H1 (cell line): ENCODE data around the gene TSC2. TPM values are rescaled to one million over a fixed set of nuclear protein-coding genes. Genes with fewer than 3 reads are reported as not detected.

ENCODE experiments used
- CTCF ChIA-PET: fragments of 300-600 bp; sonication (Branson Sonifier 250); formaldehyde crosslinking; loops from one replicate; lab custom pipeline; 2021; ENCODE audit not compliant: partially characterized antibody; lab: Charles Lee
- POLR2A ChIA-PET: fragments of 300-600 bp; sonication (Branson Sonifier 250); formaldehyde crosslinking; loops from one replicate; lab custom pipeline; 2021; ENCODE audit warnings: inconsistent platforms; ENCODE audit not compliant: partially characterized antibody; lab: Charles Lee
- DNase-seq, 2 experiments: peaks; one replicate each; pipeline versions ENCODE4 v3.0.0 to v3.0.0-alpha.2; 2010 to 2022; ENCODE audit warnings: low spot score in 2 of 2, low read depth in 1 of 2, mixed read lengths in 1 of 2
- FAIRE-seq: peaks from 2 replicates; lab custom pipeline; 2011; peaks lifted over from hg19 to GRCh38; lab: Jason Lieb, UNC
- H2AFZ ChIP-seq: 2 replicates; pipeline ENCODE4 v1.8.1; 2012; ENCODE audit warnings: low read length, inconsistent platforms
- H2AK5ac ChIP-seq: 2 replicates; pipeline ENCODE4 v1.6.1; 2013; ENCODE audit warnings: low read depth, low read length
- H2BK120ac ChIP-seq: replicated peaks from 2 replicates; pipeline ENCODE3; 2013; ENCODE audit warnings: low read depth, low read length, inconsistent platforms
- H2BK12ac ChIP-seq: 2 replicates; pipeline ENCODE4 v1.6.1; 2013; ENCODE audit warnings: low read depth, low read length
- H2BK15ac ChIP-seq: 2 replicates; pipeline ENCODE4 v1.6.1; 2013; ENCODE audit warnings: low read length
- H2BK20ac ChIP-seq: 2 replicates; pipeline ENCODE4 v1.6.1; 2013; ENCODE audit warnings: low read length
- H2BK5ac ChIP-seq: 2 replicates; pipeline ENCODE4 v1.6.1; 2013; ENCODE audit warnings: low read depth, low read length
- H3K14ac ChIP-seq: 2 replicates; pipeline ENCODE4 v1.6.1; 2013; ENCODE audit warnings: inconsistent platforms; ENCODE audit not compliant: insufficient read length
- H3K18ac ChIP-seq: 2 replicates; pipeline ENCODE4 v1.6.1; 2013; ENCODE audit warnings: low read length; ENCODE audit errors: extremely low read depth
- H3K23ac ChIP-seq: 2 replicates; pipeline ENCODE4 v1.6.1; 2013; ENCODE audit warnings: inconsistent platforms; ENCODE audit not compliant: insufficient read length
- H3K23me2 ChIP-seq: 2 replicates; pipeline ENCODE4 v1.6.1; 2013; ENCODE audit warnings: low read depth, low read length
- H3K27ac ChIP-seq: 2 replicates; pipeline ENCODE4 v1.6.1; 2011; ENCODE audit warnings: low read depth, low read length, inconsistent platforms
- H3K27me3 ChIP-seq, 4 experiments: replicated peaks in 1 of 4; 1 replicate in 1 of 4; 2 replicates in 3 of 4; pipeline versions ENCODE4 v1.6.1 to v1.8.1; 2011 to 2013; ENCODE audit warnings: low read length in 3 of 4, mild to moderate bottlenecking in 3 of 4, inconsistent platforms in 2 of 4, mixed read lengths in 2 of 4, moderate library complexity in 1 of 4; ENCODE audit not compliant: control insufficient read depth in 3 of 4, insufficient read depth in 3 of 4; ENCODE audit errors: extremely low read depth in 1 of 4
- H3K36me3 ChIP-seq, 4 experiments: 2 replicates each; pipeline versions ENCODE4 v1.6.1 to v1.8.1; 2011 to 2013; ENCODE audit warnings: mild to moderate bottlenecking in 4 of 4, low read length in 3 of 4, moderate library complexity in 2 of 4, control low read depth in 1 of 4, inconsistent platforms in 1 of 4; ENCODE audit not compliant: insufficient read depth in 4 of 4, control insufficient read depth in 2 of 4
- H3K4ac ChIP-seq: replicated peaks from 2 replicates; pipeline ENCODE3; 2013; ENCODE audit warnings: low read length, low read depth, mixed read lengths, inconsistent platforms; ENCODE audit not compliant: insufficient read length
- H3K4me1 ChIP-seq, 4 experiments: replicated peaks in 1 of 4; 1 replicate in 1 of 4; 2 replicates in 3 of 4; pipeline versions ENCODE4 v1.6.1 to v1.8.1; 2011 to 2013; ENCODE audit warnings: low read length in 3 of 4, inconsistent platforms in 2 of 4, mixed read lengths in 1 of 4; ENCODE audit not compliant: insufficient read depth in 4 of 4, control insufficient read depth in 3 of 4
- H3K4me2 ChIP-seq, 2 experiments: 2 replicates each; pipeline versions ENCODE4 v1.6.1 to v1.8.1; 2011 to 2013; ENCODE audit warnings: low read depth in 2 of 2, low read length in 2 of 2, control low read depth in 1 of 2, inconsistent platforms in 1 of 2, mild to moderate bottlenecking in 1 of 2; ENCODE audit not compliant: insufficient read depth in 1 of 2
- H3K4me3 ChIP-seq, 4 experiments: fragments of 200-600, 300-600 bp in 1 of 4; sonication (generic), shearing (Covaris generic), sonication (Bioruptor Twin) in 1 of 4; 2 replicates each; pipeline versions ENCODE4 v1.5.1 to v1.8.1; 2011 to 2016; ENCODE audit warnings: low read length in 4 of 4, low read depth in 3 of 4, control low read depth in 2 of 4, inconsistent platforms in 2 of 4, mild to moderate bottlenecking in 2 of 4, mixed read lengths in 1 of 4, moderate library complexity in 1 of 4; ENCODE audit not compliant: insufficient read depth in 2 of 4; ENCODE audit errors: extremely low read depth in 1 of 4
- H3K56ac ChIP-seq: replicated peaks from 2 replicates; pipeline ENCODE3; 2013; ENCODE audit warnings: low read depth, mild to moderate bottlenecking, mixed read lengths, low read length, inconsistent platforms; ENCODE audit not compliant: insufficient read length
- H3K79me1 ChIP-seq: 2 replicates; pipeline ENCODE4 v1.6.1; 2013; ENCODE audit warnings: low read depth, low read length, control low read depth
- H3K79me2 ChIP-seq, 2 experiments: 2 replicates each; pipeline versions ENCODE4 v1.6.1 to v1.8.1; 2012 to 2013; ENCODE audit warnings: low read length in 2 of 2, mild to moderate bottlenecking in 2 of 2, inconsistent platforms in 1 of 2; ENCODE audit not compliant: insufficient read depth in 2 of 2, control insufficient read depth in 1 of 2
- H3K9ac ChIP-seq, 4 experiments: replicated peaks in 1 of 4; 1 replicate in 1 of 4; 2 replicates in 3 of 4; pipeline versions ENCODE4 v1.6.1 to v1.8.1; 2011 to 2013; ENCODE audit warnings: low read depth in 3 of 4, low read length in 3 of 4, control low read depth in 2 of 4, mild to moderate bottlenecking in 2 of 4, moderate library complexity in 2 of 4, inconsistent platforms in 1 of 4; ENCODE audit errors: extremely low read depth in 1 of 4
- H3K9me3 ChIP-seq, 2 experiments: 2 replicates each; pipeline versions ENCODE4 v1.6.1 to v1.8.1; 2012 to 2013; ENCODE audit warnings: mild to moderate bottlenecking in 2 of 2, moderate library complexity in 2 of 2, control low read depth in 1 of 2, inconsistent platforms in 1 of 2, low read depth in 1 of 2, low read length in 1 of 2, mixed read lengths in 1 of 2; ENCODE audit not compliant: insufficient read depth in 2 of 2
- H4K20me1 ChIP-seq, 2 experiments: replicated peaks in 1 of 2; 2 replicates each; pipeline versions ENCODE3 to v1.8.1; 2011 to 2013; ENCODE audit warnings: inconsistent platforms in 2 of 2, low read length in 2 of 2, mild to moderate bottlenecking in 1 of 2; ENCODE audit not compliant: insufficient read depth in 2 of 2, control insufficient read depth in 1 of 2
- H4K5ac ChIP-seq: 2 replicates; pipeline ENCODE4 v1.6.1; 2013; ENCODE audit warnings: low read length, low read depth, mixed read lengths, inconsistent platforms; ENCODE audit not compliant: insufficient read length
- H4K8ac ChIP-seq: 2 replicates; pipeline ENCODE4 v1.8.0; 2013; ENCODE audit warnings: mild to moderate bottlenecking, moderate library complexity, low read length, inconsistent platforms; ENCODE audit not compliant: insufficient read depth; ENCODE audit errors: extremely low read depth
- H4K91ac ChIP-seq: replicated peaks from 2 replicates; pipeline ENCODE3; 2013; ENCODE audit warnings: low read length, mixed read lengths, inconsistent platforms; ENCODE audit not compliant: insufficient read length
- CBX8 ChIP-seq: fragments of 300-800, 300-1000 bp; sonication (generic); IDR thresholded peaks from 2 replicates; pipeline ENCODE4 v1.7.1; 2016; ENCODE audit warnings: low read depth, low read length, borderline replicate concordance
- FOSL1 ChIP-seq: IDR thresholded peaks from 2 replicates; pipeline ENCODE4 v1.6.1; 2011; ENCODE audit warnings: mild to moderate bottlenecking, low read depth, low read length, moderate library complexity; ENCODE audit not compliant: insufficient read depth
- MAFK ChIP-seq: IDR thresholded peaks from 2 replicates; pipeline ENCODE4 v1.6.1; 2012; ENCODE audit warnings: low read depth, mild to moderate bottlenecking, improper control_type of control experiment, low read length
- POLR2AphosphoS5 ChIP-seq: IDR thresholded peaks from 2 replicates; pipeline ENCODE4 v1.6.1; 2011; ENCODE audit warnings: low read depth, low read length
- SP1 ChIP-seq: IDR thresholded peaks from 2 replicates; pipeline ENCODE4 v1.6.1; 2011; ENCODE audit warnings: low read depth, low read length
- SP2 ChIP-seq: IDR thresholded peaks from 2 replicates; pipeline ENCODE4 v1.6.1; 2012; ENCODE audit warnings: mild to moderate bottlenecking, low read length, inconsistent platforms
- ZNF274 ChIP-seq: IDR thresholded peaks from 2 replicates; pipeline ENCODE4 v1.7.0; 2012; ENCODE audit warnings: low read length, borderline replicate concordance; ENCODE audit errors: extremely low read depth
- WGBS, 2 experiments: shearing (Covaris generic) in 1 of 2; methylation state at CpG; one replicate each; pipeline versions ENCODE4 v1.1.6 to v1.1.7; 2013 to 2015; ENCODE audit warnings: low lambda C conversion rate in 2 of 2, mixed read lengths in 2 of 2, inconsistent platforms in 1 of 2, low coverage in 1 of 2, missing lambda C conversion rate in 1 of 2; ENCODE audit not compliant: insufficient replicate concordance in 2 of 2, insufficient coverage in 1 of 2, insufficient read length in 1 of 2; ENCODE audit errors: extremely low coverage in 1 of 2, missing lambda C conversion rate in 1 of 2; 5-methylcytosine and 5-hydroxymethylcytosine counted together
- polyA plus RNA-seq, 7 experiments: library from polyadenylated mRNA; depleted of rRNA in 3 of 7; stranded (reverse) in 5 of 7; unstranded in 2 of 7; fragments of >200 nt in 5 of 7; fragments of 200-250 nt in 2 of 7; gene quantifications; 1 replicate in 5 of 7; 2 replicates in 1 of 7; 4 replicates in 1 of 7; pipeline versions ENCODE4 v1.2.1 to v1.2.3, GENCODE V29; 2011 to 2013; ENCODE audit warnings: missing spikeins in 2 of 7, mixed read lengths in 2 of 7
- total RNA-seq: library from RNA; stranded (reverse); fragmentation: NEBNext Ultra II Directional; extraction: Animal tissue kit (Norgen Biotek cat#: 25700); gene quantifications from 2 replicates; pipeline ENCODE4 v1.2.1, GENCODE V29; 2021
- TF ChIP-seq, protein P1 (sequence below): IDR thresholded peaks from 2 replicates; pipeline ENCODE4 v1.6.1; 2011; ENCODE audit warnings: low read length, improper control_type of control experiment

Gene TSC2
- total and polyA plus RNA-seq, 2 of the 8 experiments (the other 6 are each of a cell fraction or from before 2014, with no cell fraction given), result 65.9 to 96.6 TPM

DNA sequence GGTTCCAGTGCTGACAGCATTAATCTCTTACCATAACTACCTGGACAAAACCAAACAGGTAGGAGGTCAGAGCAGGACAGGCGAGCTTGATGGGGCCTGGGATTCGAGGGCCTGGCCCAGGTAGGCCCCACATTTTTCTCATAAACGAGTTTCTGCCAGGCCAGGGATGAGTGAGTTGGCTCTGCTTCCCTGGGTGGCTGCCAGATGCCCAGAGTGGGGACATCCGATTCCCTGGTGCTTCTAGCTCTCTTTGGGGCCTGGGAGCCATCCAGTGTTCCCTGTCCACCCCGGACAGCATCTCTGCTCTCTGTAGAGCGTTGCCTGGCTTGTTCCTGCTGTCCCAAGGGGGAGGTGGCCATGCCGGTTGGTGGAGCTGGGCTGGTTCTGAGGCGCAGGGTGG, 25.1 kb downstream of the TSC2 start:
- no peak overlapping the region for H3K18ac ChIP-seq
- no peak overlapping the region for H3K23ac ChIP-seq
- no peak overlapping the region for H3K4me2 ChIP-seq
- H4K20me1 ChIP-seq, result peaks cover 0 to 11% of the 10 kb centered on the region in 2 experiments
- no peak overlapping the region for H4K91ac ChIP-seq
- no peak overlapping the region for H2AK5ac ChIP-seq
- H3K27me3 ChIP-seq, result no peaks in the 10 kb centered on the region
- H3K9me3 ChIP-seq, result no peaks in the 10 kb centered on the region
- H3K14ac ChIP-seq, result no peak overlapping the region
- 90% methylated on average over 8 of the region's 8 CpGs; no CpG with 5 or more reads in 1 of the 2 experiments for WGBS, 2 experiments
- H3K9ac ChIP-seq, result no peak overlapping the region
- H3K56ac ChIP-seq, result no peak overlapping the region
- no peak overlapping the region for H3K4me3 ChIP-seq
- H2BK12ac ChIP-seq, result no peak overlapping the region
- H2BK120ac ChIP-seq, result no peak overlapping the region
- H2BK5ac ChIP-seq, result no peak overlapping the region
- H4K8ac ChIP-seq, result no peak overlapping the region
- H3K79me2 ChIP-seq, result no peaks in the 10 kb centered on the region
- no peak for DNase-seq
- H3K4ac ChIP-seq, result no peak overlapping the region
- H4K5ac ChIP-seq, result no peak overlapping the region
- no peak overlapping the region for H2BK20ac ChIP-seq
- no peaks in the 10 kb centered on the region for H3K4me1 ChIP-seq
- no peak overlapping the region for H3K27ac ChIP-seq
- H2AFZ ChIP-seq, result no peak overlapping the region
- no peaks in the 10 kb centered on the region for H3K23me2 ChIP-seq
- FAIRE-seq, result no peak
- POLR2A ChIA-PET, result interaction anchor here (0.9 to 2.9 kb wide), 7 partner anchors 10 to 80 kb away, joined by 3 to 12 read pairs (median 5); no protein-coding TSS in a partner anchor
- H3K36me3 ChIP-seq, result peaks cover 2 to 8% (median 4%) of the 10 kb centered on the region in 4 experiments; a peak in 3 of 8 replicates
- CTCF ChIA-PET, result interaction anchor here (0.8 to 3.5 kb wide), 12 partner anchors 10 to 67 kb away, joined by 3 to 14 read pairs (median 5); no protein-coding TSS in a partner anchor
- no peak overlapping the region for H2BK15ac ChIP-seq
- no peaks in the 10 kb centered on the region for H3K79me1 ChIP-seq
- TF ChIP-seq MAFK, result no peak
- no peak for TF ChIP-seq FOSL1
- TF ChIP-seq POLR2AphosphoS5, result no peak
- no peak for TF ChIP-seq ZNF274
- TF ChIP-seq CBX8, result no peak
- no peak for TF ChIP-seq SP2
- TF ChIP-seq, protein P1, sequence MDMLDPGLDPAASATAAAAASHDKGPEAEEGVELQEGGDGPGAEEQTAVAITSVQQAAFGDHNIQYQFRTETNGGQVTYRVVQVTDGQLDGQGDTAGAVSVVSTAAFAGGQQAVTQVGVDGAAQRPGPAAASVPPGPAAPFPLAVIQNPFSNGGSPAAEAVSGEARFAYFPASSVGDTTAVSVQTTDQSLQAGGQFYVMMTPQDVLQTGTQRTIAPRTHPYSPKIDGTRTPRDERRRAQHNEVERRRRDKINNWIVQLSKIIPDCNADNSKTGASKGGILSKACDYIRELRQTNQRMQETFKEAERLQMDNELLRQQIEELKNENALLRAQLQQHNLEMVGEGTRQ, result no peak
- TF ChIP-seq SP1, result no peak
